Liver (tissue), 9 donors: ENCODE data around the gene L3MBTL3. TPM values are rescaled to one million over a fixed set of nuclear protein-coding genes. Genes with fewer than 3 reads are reported as not detected.

Experiments
- DNase-seq: peaks from one replicate; pipeline ENCODE4 v3.0.0-alpha.2; 2017; ENCODE audit warnings: low spot score
- H3K27ac ChIP-seq, 2 donors: one replicate each; pipeline ENCODE4 v1.7.0; 2013; ENCODE audit warnings: inconsistent platforms in 2 of 2, low read length in 2 of 2, control low read depth in 1 of 2, low read depth in 1 of 2, mild to moderate bottlenecking in 1 of 2
- H3K27me3 ChIP-seq, 4 donors: one replicate each; pipeline versions ENCODE4 v1.6.1 to v1.7.0; 2013; ENCODE audit warnings: low read length in 3 of 4, inconsistent platforms in 1 of 4, mild to moderate bottlenecking in 1 of 4, moderate library complexity in 1 of 4; ENCODE audit not compliant: control insufficient read depth in 4 of 4, insufficient read depth in 4 of 4
- H3K36me3 ChIP-seq, 4 donors: one replicate each; pipeline versions ENCODE4 v1.6.1 to v1.7.0; 2013; ENCODE audit warnings: low read length in 3 of 4, mild to moderate bottlenecking in 3 of 4, low read depth in 1 of 4, moderate library complexity in 1 of 4; ENCODE audit not compliant: control insufficient read depth in 4 of 4, insufficient read depth in 3 of 4
- H3K4me1 ChIP-seq, 4 donors: one replicate each; pipeline versions ENCODE4 v1.6.1 to v1.7.0; 2013; ENCODE audit warnings: low read length in 3 of 4, mild to moderate bottlenecking in 3 of 4, moderate library complexity in 1 of 4; ENCODE audit not compliant: control insufficient read depth in 4 of 4, insufficient read depth in 4 of 4
- H3K4me3 ChIP-seq, 3 donors: one replicate each; pipeline versions ENCODE4 v1.6.1 to v1.7.0; 2013; ENCODE audit warnings: low read length in 3 of 3, control low read depth in 1 of 3, low read depth in 1 of 3, mild to moderate bottlenecking in 1 of 3
- H3K9ac ChIP-seq, 2 donors: one replicate each; pipeline ENCODE4 v1.7.0; 2013; ENCODE audit warnings: low read length in 2 of 2, mild to moderate bottlenecking in 2 of 2, moderate library complexity in 2 of 2, control low read depth in 1 of 2, low read depth in 1 of 2
- H3K9me3 ChIP-seq, 4 donors: one replicate each; pipeline versions ENCODE4 v1.6.1 to v1.7.0; 2013; ENCODE audit warnings: low read length in 3 of 4; ENCODE audit not compliant: control insufficient read depth in 4 of 4
- ATF3 ChIP-seq: IDR thresholded peaks from 2 replicates; pipeline ENCODE4 v1.6.1; 2016; ENCODE audit warnings: antibody characterized with exemption
- EGR1 ChIP-seq, 2 donors: IDR thresholded peaks; 2 replicates each; pipeline ENCODE4 v1.6.1; 2016 to 2018; ENCODE audit warnings: antibody characterized with exemption in 2 of 2, low read depth in 2 of 2
- FOXA1 ChIP-seq: IDR thresholded peaks from 2 replicates; pipeline ENCODE4 v1.6.1; 2016; ENCODE audit warnings: antibody characterized with exemption
- FOXA2 ChIP-seq: IDR thresholded peaks from 2 replicates; pipeline ENCODE4 v1.6.1; 2016; ENCODE audit warnings: antibody characterized with exemption
- GABPA ChIP-seq, 2 donors: IDR thresholded peaks in 1 of 2; conservative IDR thresholded peaks in 1 of 2; 2 replicates each; pipeline ENCODE4 v1.6.1; 2016; ENCODE audit warnings: antibody characterized with exemption in 2 of 2, mild to moderate bottlenecking in 1 of 2, moderate library complexity in 1 of 2
- HNF4A ChIP-seq, 2 donors: conservative IDR thresholded peaks; 2 replicates each; pipeline ENCODE4 v1.6.1; 2016; ENCODE audit warnings: antibody characterized with exemption in 2 of 2, mild to moderate bottlenecking in 2 of 2
- HNF4G ChIP-seq: IDR thresholded peaks from 2 replicates; pipeline ENCODE4 v1.6.1; 2016; ENCODE audit warnings: antibody characterized with exemption
- JUND ChIP-seq, 2 donors: IDR thresholded peaks; 2 replicates each; pipeline ENCODE4 v1.6.1; 2016; ENCODE audit warnings: antibody characterized with exemption in 2 of 2
- NR2F2 ChIP-seq: IDR thresholded peaks from 2 replicates; pipeline ENCODE4 v1.6.1; 2016; ENCODE audit warnings: antibody characterized with exemption
- RAD21 ChIP-seq, 2 donors: IDR thresholded peaks; 2 replicates each; pipeline ENCODE4 v1.6.1; 2016; ENCODE audit warnings: antibody characterized with exemption in 2 of 2, mild to moderate bottlenecking in 2 of 2
- RXRA ChIP-seq, 2 donors: IDR thresholded peaks; 2 replicates each; pipeline ENCODE4 v1.6.1; 2017 to 2018; ENCODE audit warnings: antibody characterized with exemption in 2 of 2, mild to moderate bottlenecking in 1 of 2
- SP1 ChIP-seq: IDR thresholded peaks from 2 replicates; pipeline ENCODE4 v1.6.1; 2018; ENCODE audit warnings: antibody characterized with exemption, mild to moderate bottlenecking
- TAF1 ChIP-seq: conservative IDR thresholded peaks from 2 replicates; pipeline ENCODE4 v1.6.1; 2016; ENCODE audit warnings: antibody characterized with exemption, mild to moderate bottlenecking
- YY1 ChIP-seq: IDR thresholded peaks from 2 replicates; pipeline ENCODE4 v1.6.1; 2016; ENCODE audit warnings: antibody characterized with exemption, mild to moderate bottlenecking
- WGBS: extraction: QIAGEN DNeasy Blood & Tissue Kit; methylation state at CpG from one replicate; pipeline ENCODE4 v1.1.7; 2013; 5-methylcytosine and 5-hydroxymethylcytosine counted together
- polyA plus RNA-seq, 2 donors: library from polyadenylated mRNA; stranded (reverse) in 1 of 2; unstranded in 1 of 2; fragments of 200-250 nt in 1 of 2; fragments of >200 nt in 1 of 2; fragmentation: Nextera tagmentation in 1 of 2; extraction: Ambion mirVana in 1 of 2; gene quantifications; one replicate each; pipeline versions ENCODE4 v1.2.1 to v1.2.3, GENCODE V29; 2013 to 2015
- total RNA-seq, 2 donors: library from RNA; depleted of rRNA; stranded (reverse); fragments of >200 nt; gene quantifications; one replicate each; pipeline ENCODE4 v1.2.3, GENCODE V29; 2014
- TF ChIP-seq, protein P1 (sequence below): IDR thresholded peaks from 2 replicates; pipeline ENCODE4 v1.6.1; 2016; ENCODE audit warnings: antibody characterized with exemption
- TF ChIP-seq, protein P2 (sequence below): fragments of 150-350 bp; IDR thresholded peaks from 2 replicates; pipeline ENCODE4 v1.5.1; 2017; ENCODE audit warnings: improper control_type of control experiment, low read depth, low read length; ENCODE audit not compliant: missing input control
- TF ChIP-seq, protein P3 (sequence below): IDR thresholded peaks from 2 replicates; pipeline ENCODE4 v1.6.1; 2016; ENCODE audit warnings: antibody characterized with exemption
- TF ChIP-seq, protein P4 (sequence below): IDR thresholded peaks from 2 replicates; pipeline ENCODE4 v1.6.1; 2016; ENCODE audit warnings: antibody characterized with exemption, mild to moderate bottlenecking
- donor health status: healthy.
- donor health status: healthy.
- donor health status: healthy.
- donor health status: healthy.
- donor health status: healthy.

Gene L3MBTL3
- total and polyA plus RNA-seq, 4 donors, result 1.9 to 9.2 (median 3.7) TPM

DNA sequence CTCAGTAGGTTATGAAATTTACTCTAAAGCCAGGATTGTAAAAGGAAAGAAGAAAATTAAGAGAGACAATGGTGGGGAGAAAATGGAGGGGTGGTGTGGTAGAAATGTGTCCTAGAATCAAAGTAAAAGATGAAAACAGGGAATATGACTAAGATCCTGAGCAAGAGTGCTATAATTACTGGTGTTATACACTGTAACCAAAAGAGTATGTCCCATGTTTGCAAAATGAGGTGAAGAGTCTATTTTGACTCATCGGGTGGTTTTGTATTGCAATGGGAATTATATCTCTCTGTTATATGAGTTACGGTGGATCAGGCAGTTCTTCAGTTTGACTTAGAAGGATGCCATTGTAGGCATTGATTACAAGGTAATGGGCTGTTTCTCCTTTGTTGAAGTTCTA is 8.5 kb downstream of the L3MBTL3 start:
- TF ChIP-seq SP1, result no peak
- no peak for TF ChIP-seq RXRA (IDR thresholded peaks at IDR 0.05)
- TF ChIP-seq, protein P1, sequence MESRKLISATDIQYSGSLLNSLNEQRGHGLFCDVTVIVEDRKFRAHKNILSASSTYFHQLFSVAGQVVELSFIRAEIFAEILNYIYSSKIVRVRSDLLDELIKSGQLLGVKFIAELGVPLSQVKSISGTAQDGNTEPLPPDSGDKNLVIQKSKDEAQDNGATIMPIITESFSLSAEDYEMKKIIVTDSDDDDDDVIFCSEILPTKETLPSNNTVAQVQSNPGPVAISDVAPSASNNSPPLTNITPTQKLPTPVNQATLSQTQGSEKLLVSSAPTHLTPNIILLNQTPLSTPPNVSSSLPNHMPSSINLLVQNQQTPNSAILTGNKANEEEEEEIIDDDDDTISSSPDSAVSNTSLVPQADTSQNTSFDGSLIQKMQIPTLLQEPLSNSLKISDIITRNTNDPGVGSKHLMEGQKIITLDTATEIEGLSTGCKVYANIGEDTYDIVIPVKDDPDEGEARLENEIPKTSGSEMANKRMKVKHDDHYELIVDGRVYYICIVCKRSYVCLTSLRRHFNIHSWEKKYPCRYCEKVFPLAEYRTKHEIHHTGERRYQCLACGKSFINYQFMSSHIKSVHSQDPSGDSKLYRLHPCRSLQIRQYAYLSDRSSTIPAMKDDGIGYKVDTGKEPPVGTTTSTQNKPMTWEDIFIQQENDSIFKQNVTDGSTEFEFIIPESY, result no peak
- no peak for TF ChIP-seq HNF4G
- TF ChIP-seq, protein P2, sequence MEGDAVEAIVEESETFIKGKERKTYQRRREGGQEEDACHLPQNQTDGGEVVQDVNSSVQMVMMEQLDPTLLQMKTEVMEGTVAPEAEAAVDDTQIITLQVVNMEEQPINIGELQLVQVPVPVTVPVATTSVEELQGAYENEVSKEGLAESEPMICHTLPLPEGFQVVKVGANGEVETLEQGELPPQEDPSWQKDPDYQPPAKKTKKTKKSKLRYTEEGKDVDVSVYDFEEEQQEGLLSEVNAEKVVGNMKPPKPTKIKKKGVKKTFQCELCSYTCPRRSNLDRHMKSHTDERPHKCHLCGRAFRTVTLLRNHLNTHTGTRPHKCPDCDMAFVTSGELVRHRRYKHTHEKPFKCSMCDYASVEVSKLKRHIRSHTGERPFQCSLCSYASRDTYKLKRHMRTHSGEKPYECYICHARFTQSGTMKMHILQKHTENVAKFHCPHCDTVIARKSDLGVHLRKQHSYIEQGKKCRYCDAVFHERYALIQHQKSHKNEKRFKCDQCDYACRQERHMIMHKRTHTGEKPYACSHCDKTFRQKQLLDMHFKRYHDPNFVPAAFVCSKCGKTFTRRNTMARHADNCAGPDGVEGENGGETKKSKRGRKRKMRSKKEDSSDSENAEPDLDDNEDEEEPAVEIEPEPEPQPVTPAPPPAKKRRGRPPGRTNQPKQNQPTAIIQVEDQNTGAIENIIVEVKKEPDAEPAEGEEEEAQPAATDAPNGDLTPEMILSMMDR, result no peak
- no peak for TF ChIP-seq YY1
- TF ChIP-seq, protein P3, sequence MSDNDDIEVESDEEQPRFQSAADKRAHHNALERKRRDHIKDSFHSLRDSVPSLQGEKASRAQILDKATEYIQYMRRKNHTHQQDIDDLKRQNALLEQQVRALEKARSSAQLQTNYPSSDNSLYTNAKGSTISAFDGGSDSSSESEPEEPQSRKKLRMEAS, result no peak
- TF ChIP-seq, protein P4, sequence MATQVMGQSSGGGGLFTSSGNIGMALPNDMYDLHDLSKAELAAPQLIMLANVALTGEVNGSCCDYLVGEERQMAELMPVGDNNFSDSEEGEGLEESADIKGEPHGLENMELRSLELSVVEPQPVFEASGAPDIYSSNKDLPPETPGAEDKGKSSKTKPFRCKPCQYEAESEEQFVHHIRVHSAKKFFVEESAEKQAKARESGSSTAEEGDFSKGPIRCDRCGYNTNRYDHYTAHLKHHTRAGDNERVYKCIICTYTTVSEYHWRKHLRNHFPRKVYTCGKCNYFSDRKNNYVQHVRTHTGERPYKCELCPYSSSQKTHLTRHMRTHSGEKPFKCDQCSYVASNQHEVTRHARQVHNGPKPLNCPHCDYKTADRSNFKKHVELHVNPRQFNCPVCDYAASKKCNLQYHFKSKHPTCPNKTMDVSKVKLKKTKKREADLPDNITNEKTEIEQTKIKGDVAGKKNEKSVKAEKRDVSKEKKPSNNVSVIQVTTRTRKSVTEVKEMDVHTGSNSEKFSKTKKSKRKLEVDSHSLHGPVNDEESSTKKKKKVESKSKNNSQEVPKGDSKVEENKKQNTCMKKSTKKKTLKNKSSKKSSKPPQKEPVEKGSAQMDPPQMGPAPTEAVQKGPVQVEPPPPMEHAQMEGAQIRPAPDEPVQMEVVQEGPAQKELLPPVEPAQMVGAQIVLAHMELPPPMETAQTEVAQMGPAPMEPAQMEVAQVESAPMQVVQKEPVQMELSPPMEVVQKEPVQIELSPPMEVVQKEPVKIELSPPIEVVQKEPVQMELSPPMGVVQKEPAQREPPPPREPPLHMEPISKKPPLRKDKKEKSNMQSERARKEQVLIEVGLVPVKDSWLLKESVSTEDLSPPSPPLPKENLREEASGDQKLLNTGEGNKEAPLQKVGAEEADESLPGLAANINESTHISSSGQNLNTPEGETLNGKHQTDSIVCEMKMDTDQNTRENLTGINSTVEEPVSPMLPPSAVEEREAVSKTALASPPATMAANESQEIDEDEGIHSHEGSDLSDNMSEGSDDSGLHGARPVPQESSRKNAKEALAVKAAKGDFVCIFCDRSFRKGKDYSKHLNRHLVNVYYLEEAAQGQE, result no peak
- no peak for TF ChIP-seq EGR1 (IDR thresholded peaks at IDR 0.05; ENCODE audit: low read depth in 2 of 2)
- no peak for TF ChIP-seq ATF3
- no peak for TF ChIP-seq FOXA1
- no peak for TF ChIP-seq TAF1
- no peak for TF ChIP-seq HNF4A (conservative IDR thresholded peaks at IDR 0.05)
- no peak for TF ChIP-seq NR2F2
- no peak for TF ChIP-seq GABPA (IDR thresholded peaks at IDR 0.05 in 1 of 2, conservative IDR thresholded peaks at IDR 0.05 in 1 of 2)
- no peak for TF ChIP-seq RAD21 (IDR thresholded peaks at IDR 0.05)
- TF ChIP-seq JUND (IDR thresholded peaks at IDR 0.05), result no peak
- TF ChIP-seq FOXA2, result no peak
- Histone ChIP-seq H3K27me3 (no peaks in the 10 kb centered on the region), H3K36me3 (peaks cover 0 to 2% (median 0%) of the 10 kb centered on the region in 4 donors), H3K9me3 (no peaks in the 10 kb centered on the region), H3K9ac (no peak overlapping the region), H3K4me3 (no peak overlapping the region), H3K27ac (no peak overlapping the region), H3K4me1 (no peaks in the 10 kb centered on the region)
- DNase-seq, result no peak
- whole genome bisulfite sequencing, result 71% methylated on average over 2 of the region's 2 CpGs

DNA sequence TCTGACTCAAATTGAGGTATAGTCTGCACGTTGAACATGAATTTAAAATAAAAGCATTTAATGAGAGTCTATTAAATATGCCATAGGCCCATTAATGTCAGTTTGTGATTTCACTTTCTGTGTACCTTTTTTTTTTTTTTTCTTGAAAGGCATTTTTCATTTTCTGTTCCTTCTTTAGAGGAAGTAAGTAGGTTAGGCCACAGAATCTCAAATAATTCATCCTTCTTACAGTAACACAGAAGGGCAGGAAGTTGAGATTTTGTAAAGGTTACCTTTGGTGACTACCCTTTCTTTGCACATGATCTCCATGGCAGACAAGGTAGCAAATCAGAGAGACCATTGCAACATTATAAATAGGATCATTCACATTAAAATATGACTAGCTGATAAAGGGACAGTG is 9.6 kb downstream of the L3MBTL3 start:
- 84% methylated on average over 1 of the region's 1 CpG for WGBS
- Histone ChIP-seq H3K27ac (no peak overlapping the region), H3K4me1 (no peaks in the 10 kb centered on the region), H3K9me3 (no peaks in the 10 kb centered on the region), H3K4me3 (no peak overlapping the region), H3K27me3 (no peaks in the 10 kb centered on the region), H3K9ac (no peak overlapping the region), H3K36me3 (peaks cover 0 to 2% (median 0%) of the 10 kb centered on the region in 4 donors)
- no peak for DNase-seq
- TF ChIP-seq TAF1 (no peak), HNF4G (no peak), RAD21 (IDR thresholded peaks at IDR 0.05) (no peak), GABPA (IDR thresholded peaks at IDR 0.05 in 1 of 2, conservative IDR thresholded peaks at IDR 0.05 in 1 of 2) (no peak), SP1 (no peak), HNF4A (conservative IDR thresholded peaks at IDR 0.05) (no peak), YY1 (no peak), RXRA (IDR thresholded peaks at IDR 0.05) (no peak), ATF3 (no peak), JUND (IDR thresholded peaks at IDR 0.05) (no peak), FOXA1 (no peak), FOXA2 (no peak)
- TF ChIP-seq, protein P4, result no peak
- TF ChIP-seq, protein P3, result no peak
